ENCODE measurements around the gene PPEF1. TPM values are rescaled to one million over a fixed set of nuclear protein-coding genes. Genes with fewer than 3 reads are reported as not detected.

The PPEF1 gene
- total and polyA plus RNA-seq, 4 donors, result 0.09 TPM; not detected in 3

- TF ChIP-seq SP1 (IDR thresholded peaks at IDR 0.05), result no peak
Measured at GRCh38 chrX:18871161-18871890, 163.9 kb downstream of the PPEF1 start (continued).

- WGBS, result 85% methylated on average over 12 of the region's 12 CpGs
- DNase-seq (ENCODE audit: low spot score), result no peak
- no peak for TF ChIP-seq RXRA (IDR thresholded peaks at IDR 0.05)
- TF ChIP-seq YY1 (IDR thresholded peaks at IDR 0.05), result no peak
- no peak for TF ChIP-seq HNF4G (IDR thresholded peaks at IDR 0.05)
- no peak for TF ChIP-seq MAX (IDR thresholded peaks at IDR 0.05)
- TF ChIP-seq ZBTB33 (IDR thresholded peaks at IDR 0.05), result no peak
- TF ChIP-seq GABPA (IDR thresholded peaks at IDR 0.05 in 1 of 2, conservative IDR thresholded peaks at IDR 0.05 in 1 of 2), result no peak
- TF ChIP-seq JUND (IDR thresholded peaks at IDR 0.05), result no peak
- TF ChIP-seq FOXA2 (IDR thresholded peaks at IDR 0.05), result no peak
- TF ChIP-seq FOXA1 (IDR thresholded peaks at IDR 0.05), result no peak
- TF ChIP-seq REST (IDR thresholded peaks at IDR 0.05), result no peak
- no peak for TF ChIP-seq CTCF (IDR thresholded peaks at IDR 0.05; ENCODE audit: low read depth, low read length, missing input control)
- TF ChIP-seq NR2F2 (IDR thresholded peaks at IDR 0.05), result no peak
- no peak for TF ChIP-seq ATF3 (IDR thresholded peaks at IDR 0.05)
- no peak for TF ChIP-seq HNF4A (conservative IDR thresholded peaks at IDR 0.05)
- no peak for TF ChIP-seq TAF1 (conservative IDR thresholded peaks at IDR 0.05)
- TF ChIP-seq RAD21 (IDR thresholded peaks at IDR 0.05), result no peak
- TF ChIP-seq SP1 (IDR thresholded peaks at IDR 0.05), result no peak
- no peak for TF ChIP-seq EGR1 (IDR thresholded peaks at IDR 0.05; ENCODE audit: low read depth in 2 of 2)
- Histone ChIP-seq H3K27ac (ENCODE audit: low read depth in 1 of 2, low read length in 2 of 2) (no peak overlapping the region), H3K9ac (ENCODE audit: low read depth in 1 of 2, low read length in 2 of 2) (no peak overlapping the region), H3K9me3 (ENCODE audit: control insufficient read depth in 4 of 4, low read length in 3 of 4) (no peaks in the 10 kb centered on the region), H3K27me3 (ENCODE audit: control insufficient read depth in 4 of 4, insufficient read depth in 4 of 4, low read length in 3 of 4) (no peaks in the 10 kb centered on the region), H3K4me1 (ENCODE audit: control insufficient read depth in 4 of 4, insufficient read depth in 4 of 4, low read length in 3 of 4) (no peaks in the 10 kb centered on the region), H3K4me3 (ENCODE audit: low read depth in 1 of 3, low read length in 3 of 3) (no peak overlapping the region), H3K36me3 (ENCODE audit: control insufficient read depth in 4 of 4, insufficient read depth in 3 of 4, low read depth in 1 of 4, low read length in 3 of 4) (no peaks in the 10 kb centered on the region)
Measured at GRCh38 chrX:18871970-18872369, 164.5 kb downstream of the PPEF1 start.
